ENCODE measurements around the gene ADAMTS2.

ADAMTS2 gene

GRCh38 chr5:179194201-179194910 lies 150.9 kb downstream of the ADAMTS2 start:
- Histone ChIP-seq H3K18ac (ENCODE audit: low read length) (no peak overlapping the region), H3K4me2 (ENCODE audit: low read length) (no peak overlapping the region), H2AK5ac (ENCODE audit: low read length) (no peak overlapping the region), H3K27ac (ENCODE audit: low read depth, low read length) (no peak overlapping the region), H2BK15ac (replicated peaks; ENCODE audit: low read depth) (no peak overlapping the region), H3K36me3 (ENCODE audit: control insufficient read depth, insufficient read depth, low read length) (no peaks in the 10 kb centered on the region), H4K8ac (ENCODE audit: low read depth, low read length) (no peak overlapping the region), H2BK120ac (ENCODE audit: low read depth, low read length) (no peak overlapping the region), H3K4ac (ENCODE audit: low read depth, low read length) (no peak overlapping the region), H4K5ac (ENCODE audit: low read length) (no peak overlapping the region), H3K9ac (ENCODE audit: low read length) (no peak overlapping the region), H2BK5ac (ENCODE audit: low read length) (no peak overlapping the region), H3K4me3 (ENCODE audit: low read length) (no peak overlapping the region), H3K23ac (ENCODE audit: low read length) (no peak overlapping the region), H3K27me3 (ENCODE audit: insufficient read depth, low read length, poor library complexity) (no peaks in the 10 kb centered on the region), H3K79me1 (ENCODE audit: low read length) (no peaks in the 10 kb centered on the region), H3K56ac (ENCODE audit: low read length) (no peak overlapping the region), H3K79me2 (ENCODE audit: control insufficient read depth, insufficient read depth, low read length) (no peaks in the 10 kb centered on the region), H3K4me1 (ENCODE audit: control insufficient read depth, low read depth, low read length) (no peaks in the 10 kb centered on the region)
- no peak for DNase-seq
- WGBS (ENCODE audit: extremely low coverage, insufficient coverage, low lambda C conversion rate): no CpG with 5 or more reads among the region's 15 CpGs

GRCh38 chr5:179193746-179194145 lies 151.5 kb downstream of the ADAMTS2 start:
- Histone ChIP-seq H4K8ac (ENCODE audit: low read depth, low read length) (no peak overlapping the region), H3K56ac (ENCODE audit: low read length) (no peak overlapping the region), H3K4ac (ENCODE audit: low read depth, low read length) (no peak overlapping the region), H2BK5ac (ENCODE audit: low read length) (no peak overlapping the region), H3K4me1 (ENCODE audit: control insufficient read depth, low read depth, low read length) (no peaks in the 10 kb centered on the region), H3K36me3 (ENCODE audit: control insufficient read depth, insufficient read depth, low read length) (no peaks in the 10 kb centered on the region), H3K18ac (ENCODE audit: low read length) (no peak overlapping the region), H3K23ac (ENCODE audit: low read length) (no peak overlapping the region), H2BK15ac (replicated peaks; ENCODE audit: low read depth) (no peak overlapping the region), H3K27me3 (ENCODE audit: insufficient read depth, low read length, poor library complexity) (no peaks in the 10 kb centered on the region), H3K27ac (ENCODE audit: low read depth, low read length) (no peak overlapping the region), H3K79me2 (ENCODE audit: control insufficient read depth, insufficient read depth, low read length) (no peaks in the 10 kb centered on the region), H3K9ac (ENCODE audit: low read length) (no peak overlapping the region), H3K4me2 (ENCODE audit: low read length) (no peak overlapping the region), H3K79me1 (ENCODE audit: low read length) (no peaks in the 10 kb centered on the region), H2AK5ac (ENCODE audit: low read length) (no peak overlapping the region), H3K4me3 (ENCODE audit: low read length) (no peak overlapping the region), H2BK120ac (ENCODE audit: low read depth, low read length) (no peak overlapping the region), H4K5ac (ENCODE audit: low read length) (no peak overlapping the region)
- DNase-seq: no peak
- WGBS (ENCODE audit: extremely low coverage, insufficient coverage, low lambda C conversion rate): no CpG with 5 or more reads among the region's 11 CpGs

- WGBS (ENCODE audit: extremely low coverage, insufficient coverage, low lambda C conversion rate): no CpG with 5 or more reads among the region's 22 CpGs
- Histone ChIP-seq H3K79me1 (ENCODE audit: low read length) (no peaks in the 10 kb centered on the region), H4K8ac (ENCODE audit: low read depth, low read length) (no peak overlapping the region), H3K4ac (ENCODE audit: low read depth, low read length) (no peak overlapping the region), H3K27me3 (ENCODE audit: insufficient read depth, low read length, poor library complexity) (no peaks in the 10 kb centered on the region), H3K79me2 (ENCODE audit: control insufficient read depth, insufficient read depth, low read length) (no peaks in the 10 kb centered on the region), H3K9ac (ENCODE audit: low read length) (no peak overlapping the region), H3K36me3 (ENCODE audit: control insufficient read depth, insufficient read depth, low read length) (no peaks in the 10 kb centered on the region), H2BK5ac (ENCODE audit: low read length) (no peak overlapping the region), H3K56ac (ENCODE audit: low read length) (no peak overlapping the region), H2BK15ac (replicated peaks; ENCODE audit: low read depth) (no peak overlapping the region), H3K4me2 (ENCODE audit: low read length) (no peak overlapping the region), H2AK5ac (ENCODE audit: low read length) (no peak overlapping the region), H4K5ac (ENCODE audit: low read length) (no peak overlapping the region), H3K23ac (ENCODE audit: low read length) (no peak overlapping the region), H3K27ac (ENCODE audit: low read depth, low read length) (no peak overlapping the region), H3K18ac (ENCODE audit: low read length) (no peak overlapping the region), H3K4me3 (ENCODE audit: low read length) (no peak overlapping the region), H2BK120ac (ENCODE audit: low read depth, low read length) (no peak overlapping the region), H3K4me1 (ENCODE audit: control insufficient read depth, low read depth, low read length) (no peaks in the 10 kb centered on the region)
- DNase-seq: no peak
These were observed 152.3 kb downstream of the ADAMTS2 start for GRCh38 chr5:179192891-179193470.

- no peak overlapping the region for H2BK5ac ChIP-seq (ENCODE audit: low read length)
- no peak overlapping the region for H2BK120ac ChIP-seq (ENCODE audit: low read depth, low read length)
- no peak overlapping the region for H2AK5ac ChIP-seq (ENCODE audit: low read length)
- no peak overlapping the region for H3K23ac ChIP-seq (ENCODE audit: low read length)
- no peak overlapping the region for H3K56ac ChIP-seq (ENCODE audit: low read length)
- no peak overlapping the region for H3K4ac ChIP-seq (ENCODE audit: low read depth, low read length)
- H3K79me1 ChIP-seq (ENCODE audit: low read length): no peaks in the 10 kb centered on the region
- H3K4me2 ChIP-seq (ENCODE audit: low read length): no peak overlapping the region
- no peak overlapping the region for H2BK15ac ChIP-seq (replicated peaks; ENCODE audit: low read depth)
- no peak overlapping the region for H3K18ac ChIP-seq (ENCODE audit: low read length)
- H4K5ac ChIP-seq (ENCODE audit: low read length): no peak overlapping the region
- no peaks in the 10 kb centered on the region for H3K36me3 ChIP-seq (ENCODE audit: control insufficient read depth, insufficient read depth, low read length)
- no peak overlapping the region for H4K8ac ChIP-seq (ENCODE audit: low read depth, low read length)
- no peaks in the 10 kb centered on the region for H3K27me3 ChIP-seq (ENCODE audit: insufficient read depth, low read length, poor library complexity)
- WGBS (ENCODE audit: extremely low coverage, insufficient coverage, low lambda C conversion rate): no CpG with 5 or more reads among the region's 20 CpGs
- no peak overlapping the region for H3K4me3 ChIP-seq (ENCODE audit: low read length)
- H3K27ac ChIP-seq (ENCODE audit: low read depth, low read length): no peak overlapping the region
- no peak for DNase-seq
- peaks cover 5% of the 10 kb centered on the region for H3K4me1 ChIP-seq (ENCODE audit: control insufficient read depth, low read depth, low read length)
- H3K79me2 ChIP-seq (ENCODE audit: control insufficient read depth, insufficient read depth, low read length): no peaks in the 10 kb centered on the region
- H3K9ac ChIP-seq (ENCODE audit: low read length): no peak overlapping the region
These were observed 152.9 kb downstream of the ADAMTS2 start for GRCh38 chr5:179192185-179192890.

GRCh38 chr5:179191506-179192184 lies 153.6 kb downstream of the ADAMTS2 start:
- H3K4me1 ChIP-seq (ENCODE audit: control insufficient read depth, low read depth, low read length): peaks cover 5% of the 10 kb centered on the region
- H3K79me1 ChIP-seq (ENCODE audit: low read length): no peaks in the 10 kb centered on the region
- WGBS (ENCODE audit: extremely low coverage, insufficient coverage, low lambda C conversion rate): no CpG with 5 or more reads among the region's 14 CpGs
- no peak overlapping the region for H2BK15ac ChIP-seq (replicated peaks; ENCODE audit: low read depth)
- H4K5ac ChIP-seq (ENCODE audit: low read length): no peak overlapping the region
- no peaks in the 10 kb centered on the region for H3K79me2 ChIP-seq (ENCODE audit: control insufficient read depth, insufficient read depth, low read length)
- no peak overlapping the region for H3K4ac ChIP-seq (ENCODE audit: low read depth, low read length)
- no peak overlapping the region for H4K8ac ChIP-seq (ENCODE audit: low read depth, low read length)
- no peak overlapping the region for H3K4me3 ChIP-seq (ENCODE audit: low read length)
- no peaks in the 10 kb centered on the region for H3K36me3 ChIP-seq (ENCODE audit: control insufficient read depth, insufficient read depth, low read length)
- DNase-seq: no peak
- no peak overlapping the region for H3K56ac ChIP-seq (ENCODE audit: low read length)
- no peak overlapping the region for H3K18ac ChIP-seq (ENCODE audit: low read length)
- no peak overlapping the region for H2BK120ac ChIP-seq (ENCODE audit: low read depth, low read length)
- no peak overlapping the region for H2BK5ac ChIP-seq (ENCODE audit: low read length)
- H3K27ac ChIP-seq (ENCODE audit: low read depth, low read length): no peak overlapping the region
- no peak overlapping the region for H3K4me2 ChIP-seq (ENCODE audit: low read length)
- H3K9ac ChIP-seq (ENCODE audit: low read length): no peak overlapping the region
- no peak overlapping the region for H3K23ac ChIP-seq (ENCODE audit: low read length)
- no peak overlapping the region for H2AK5ac ChIP-seq (ENCODE audit: low read length)
- no peaks in the 10 kb centered on the region for H3K27me3 ChIP-seq (ENCODE audit: insufficient read depth, low read length, poor library complexity)
